Peyer's patch (tissue), 4 donors: Measurements from ENCODE around the gene DIAPH2. TPM values are rescaled to one million over a fixed set of nuclear protein-coding genes. Genes with fewer than 3 reads are reported as not detected.

Experiments used
- DNase-seq, 3 donors: peaks; one replicate each; pipeline ENCODE4 v3.0.0-alpha.2; 2017 to 2019
- H3K27ac ChIP-seq, 4 donors: fragments of 200-600 bp; sonication (generic); one replicate each; pipeline ENCODE4 v1.5.1; 2016 to 2019
- H3K27me3 ChIP-seq, 2 donors: fragments of 200-600 bp; sonication (generic); one replicate each; pipeline ENCODE4 v1.5.1; 2019
- H3K36me3 ChIP-seq, 3 donors: fragments of 200-600 bp; sonication (generic); one replicate each; pipeline ENCODE4 v1.5.1; 2016 to 2019
- H3K4me1 ChIP-seq, 4 donors: fragments of 200-600 bp; sonication (generic); one replicate each; pipeline ENCODE4 v1.5.1; 2016 to 2019
- H3K4me3 ChIP-seq, 4 donors: fragments of 200-600 bp; sonication (generic); 1 replicate in 3 of 4; 2 replicates in 1 of 4; pipeline ENCODE4 v1.5.1; 2016 to 2019; ENCODE audit warnings: mild to moderate bottlenecking in 1 of 4
- H3K9me3 ChIP-seq, 4 donors: fragments of 200-600 bp; sonication (generic); one replicate each; pipeline ENCODE4 v1.5.1; 2016 to 2019; ENCODE audit warnings: mild to moderate bottlenecking in 1 of 4
- CTCF ChIP-seq, 6 experiments: fragments of 450-650 bp in 4 of 6; fragments of 200-600 bp in 2 of 6; sonication (generic) in 1 of 6; IDR thresholded peaks; one replicate each; pipeline ENCODE4 v1.5.1; 2017 to 2019; ENCODE audit warnings: antibody characterized with exemption in 6 of 6, mild to moderate bottlenecking in 3 of 6, moderate library complexity in 1 of 6
- POLR2A ChIP-seq, 2 donors: fragments of 450-650 bp; IDR thresholded peaks; one replicate each; pipeline ENCODE4 v1.5.1; 2017; ENCODE audit warnings: antibody characterized with exemption in 2 of 2, mild to moderate bottlenecking in 2 of 2, moderate library complexity in 2 of 2
- total RNA-seq, 4 donors: library from RNA; depleted of rRNA; stranded (reverse); fragments of >200 nt; gene quantifications; one replicate each; pipeline ENCODE4 v1.1.0, GENCODE V29; 2016

DIAPH2 gene
- total RNA-seq, 4 donors from 2014 or later: 15.1 to 114 (median 33.0) TPM

- TF ChIP-seq CTCF (IDR thresholded peaks at IDR 0.05) (no peak), POLR2A (IDR thresholded peaks at IDR 0.05) (no peak)
- no peak for DNase-seq
Observed at GRCh38 chrX:96776966-96777365, 92.3 kb downstream of the DIAPH2 start.

GRCh38 chrX:96791559-96791958, 106.9 kb downstream of the DIAPH2 start:
- H3K9me3 ChIP-seq: no peaks in the 10 kb centered on the region
- TF ChIP-seq CTCF (IDR thresholded peaks at IDR 0.05) (no peak), POLR2A (IDR thresholded peaks at IDR 0.05) (no peak)
- H3K27ac ChIP-seq: no peak overlapping the region
- H3K36me3 ChIP-seq: no peaks in the 10 kb centered on the region
- no peaks in the 10 kb centered on the region for H3K27me3 ChIP-seq
- no peak overlapping the region for H3K4me3 ChIP-seq
- DNase-seq: no peak
- H3K4me1 ChIP-seq: no peaks in the 10 kb centered on the region

More at GRCh38 chrX:96776966-96777365, 92.3 kb downstream of the DIAPH2 start:
- Histone ChIP-seq H3K9me3 (no peaks in the 10 kb centered on the region), H3K36me3 (no peaks in the 10 kb centered on the region), H3K4me3 (no peak overlapping the region), H3K4me1 (no peaks in the 10 kb centered on the region), H3K27me3 (no peaks in the 10 kb centered on the region), H3K27ac (no peak overlapping the region)

DNA sequence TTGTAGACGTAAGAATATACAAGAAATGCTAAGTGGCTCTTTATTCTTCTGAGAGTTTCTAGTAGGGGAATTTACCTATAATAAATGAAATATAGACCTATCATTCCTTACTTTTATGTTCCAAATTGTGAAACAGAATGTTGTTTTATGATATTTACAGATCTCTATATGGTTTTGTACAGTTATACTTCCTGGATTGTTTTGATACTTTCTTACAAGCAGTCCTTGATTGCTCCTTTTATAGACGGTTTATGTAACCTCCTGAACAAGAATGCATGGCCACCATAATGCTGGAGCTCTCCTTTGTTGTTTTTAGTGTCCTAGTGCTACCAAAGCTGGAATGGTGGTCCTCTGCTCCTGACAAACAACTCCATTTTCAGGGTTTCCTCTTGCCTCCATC, 107.4 kb downstream of the DIAPH2 start:
- no peak overlapping the region for H3K4me3 ChIP-seq
- DNase-seq: no peak
- no peak overlapping the region for H3K27ac ChIP-seq
- no peaks in the 10 kb centered on the region for H3K36me3 ChIP-seq
- H3K9me3 ChIP-seq: no peaks in the 10 kb centered on the region
- TF ChIP-seq POLR2A (IDR thresholded peaks at IDR 0.05) (no peak), CTCF (IDR thresholded peaks at IDR 0.05) (no peak)
- no peaks in the 10 kb centered on the region for H3K4me1 ChIP-seq
- no peaks in the 10 kb centered on the region for H3K27me3 ChIP-seq

DNA sequence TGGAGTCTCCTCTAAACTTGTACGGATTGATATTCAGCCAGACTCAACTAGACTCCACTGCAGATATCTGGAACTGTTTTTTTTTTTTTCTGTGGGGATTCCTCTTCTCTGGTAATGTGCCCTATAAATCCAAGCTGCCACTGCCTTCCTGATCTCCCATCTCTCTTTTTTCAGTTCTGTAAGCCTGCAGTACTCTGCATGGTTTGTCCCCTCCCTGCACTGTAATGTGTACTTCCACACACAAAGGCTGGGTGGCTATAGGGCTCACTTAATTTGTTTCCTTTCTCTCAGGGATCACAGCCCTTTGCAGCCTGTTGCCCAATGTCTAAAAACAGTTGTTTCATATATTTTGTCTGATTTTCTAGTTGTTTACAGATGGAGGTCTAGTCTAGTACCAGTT, 114.3 kb downstream of the DIAPH2 start:
- Histone ChIP-seq H3K27me3 (no peaks in the 10 kb centered on the region), H3K4me3 (no peak overlapping the region), H3K4me1 (no peaks in the 10 kb centered on the region), H3K9me3 (no peaks in the 10 kb centered on the region), H3K36me3 (no peaks in the 10 kb centered on the region), H3K27ac (no peak overlapping the region)
- no peak for DNase-seq
- TF ChIP-seq POLR2A (IDR thresholded peaks at IDR 0.05): no peak
- TF ChIP-seq CTCF (IDR thresholded peaks at IDR 0.05): no peak

GRCh38 chrX:96807318-96807717, 122.7 kb downstream of the DIAPH2 start:
- no peaks in the 10 kb centered on the region for H3K4me1 ChIP-seq
- H3K27me3 ChIP-seq: no peaks in the 10 kb centered on the region
- H3K9me3 ChIP-seq: no peaks in the 10 kb centered on the region
- TF ChIP-seq CTCF (IDR thresholded peaks at IDR 0.05) (no peak), POLR2A (IDR thresholded peaks at IDR 0.05) (no peak)
- no peak overlapping the region for H3K4me3 ChIP-seq
- H3K36me3 ChIP-seq: no peaks in the 10 kb centered on the region
- DNase-seq: no peak
- H3K27ac ChIP-seq: no peak overlapping the region

DNA sequence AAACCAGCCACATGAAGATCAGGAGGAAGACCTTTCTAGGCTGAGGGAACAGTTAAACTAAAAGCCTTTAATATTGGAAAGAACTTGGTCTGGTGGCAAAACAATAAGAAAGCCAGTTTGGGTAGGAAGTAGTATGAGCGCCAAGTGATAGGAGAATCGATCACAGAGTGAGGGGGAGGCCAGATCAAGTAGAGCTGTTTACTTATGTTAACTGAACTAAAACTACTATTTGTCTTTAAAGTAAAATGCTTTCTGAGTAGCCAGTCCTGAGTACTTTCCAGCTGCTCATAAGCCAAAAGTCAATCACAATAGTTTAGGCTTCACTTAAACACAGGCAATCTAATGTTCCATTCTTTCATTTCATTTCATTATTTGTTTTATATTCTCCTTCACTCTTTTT, 136.3 kb downstream of the DIAPH2 start:
- Histone ChIP-seq H3K9me3 (no peaks in the 10 kb centered on the region), H3K4me1 (no peaks in the 10 kb centered on the region), H3K27me3 (no peaks in the 10 kb centered on the region), H3K36me3 (no peaks in the 10 kb centered on the region), H3K27ac (no peak overlapping the region), H3K4me3 (no peak overlapping the region)
- TF ChIP-seq POLR2A (IDR thresholded peaks at IDR 0.05) (no peak), CTCF (IDR thresholded peaks at IDR 0.05) (no peak)
- no peak for DNase-seq
